HG02588 (cell line): ENCODE measurements around the gene ERMAP.
"Not testable (repeated sequence)": the region's sequence is repeated elsewhere in the genome, so short reads cannot be mapped to it uniquely, and the experiment has no call there.

ENCODE experiments used
- ATAC-seq: cut with Tn5 transposase; IDR thresholded peaks from one replicate; pipeline ENCODE4 v1.9.1; 2021; ENCODE audit warnings: mild to moderate bottlenecking, moderate library complexity; ENCODE audit not compliant: unreplicated experiment

Gene ERMAP

DNA sequence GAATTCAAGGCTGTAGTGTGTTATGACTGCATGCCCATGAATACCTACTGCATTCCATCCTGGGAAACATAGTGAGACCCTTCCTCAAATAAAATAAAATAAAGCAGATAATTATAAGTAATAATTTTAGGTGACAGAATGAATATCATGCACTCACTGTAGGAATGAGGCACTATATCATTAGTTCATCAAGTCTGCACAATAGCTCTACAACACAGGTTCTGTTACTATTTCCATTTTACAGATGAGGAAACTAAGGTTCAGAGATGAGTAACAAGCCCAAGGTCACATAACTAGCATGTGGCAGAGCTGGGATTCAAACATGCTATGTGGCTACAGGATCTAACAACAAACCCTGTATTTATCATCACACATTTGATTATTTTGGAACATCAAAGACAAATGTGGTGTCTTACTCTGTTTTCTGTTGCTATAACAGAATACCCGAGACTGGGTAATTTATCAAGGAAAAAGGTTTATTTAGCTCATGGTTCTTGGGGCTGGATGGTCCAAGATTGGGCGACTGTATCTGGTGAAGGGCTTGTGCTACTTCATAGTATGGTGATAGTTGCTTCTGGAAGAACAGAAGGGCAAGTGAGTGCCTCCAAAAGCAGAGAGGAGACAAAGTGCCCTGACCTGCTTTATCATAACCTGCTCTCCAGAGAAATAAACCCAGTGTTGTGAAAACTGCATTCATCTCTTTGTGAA is 24.7 kb downstream of the ERMAP start:
- ATAC-seq: no peak

DNA sequence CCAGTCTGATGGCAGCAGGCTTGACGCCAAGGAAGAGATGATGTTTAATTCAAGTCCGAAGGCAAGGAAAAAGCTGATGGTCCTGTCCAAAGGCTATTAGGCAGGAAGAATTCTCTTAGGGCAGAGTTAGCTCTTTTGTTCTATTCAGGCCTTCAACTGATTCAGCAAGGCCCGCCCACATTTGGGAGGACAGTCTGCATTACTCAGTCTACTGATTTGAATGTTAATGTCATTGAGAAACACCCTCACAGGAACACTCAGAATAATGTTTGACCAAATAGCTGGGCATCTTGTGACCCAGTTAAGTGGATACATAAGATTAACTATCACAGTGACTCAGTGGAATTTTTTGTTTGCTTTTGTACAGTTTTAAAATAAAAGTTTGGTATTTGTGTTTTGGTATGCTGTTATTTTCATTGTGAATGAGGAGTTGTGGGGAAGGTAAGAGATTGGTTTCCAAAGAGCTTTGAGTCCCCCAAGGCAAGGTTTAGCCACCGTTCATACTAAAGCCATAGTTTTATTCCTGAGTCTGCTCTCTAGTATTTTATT is 27.7 kb downstream of the ERMAP start:
- no peak for ATAC-seq

DNA sequence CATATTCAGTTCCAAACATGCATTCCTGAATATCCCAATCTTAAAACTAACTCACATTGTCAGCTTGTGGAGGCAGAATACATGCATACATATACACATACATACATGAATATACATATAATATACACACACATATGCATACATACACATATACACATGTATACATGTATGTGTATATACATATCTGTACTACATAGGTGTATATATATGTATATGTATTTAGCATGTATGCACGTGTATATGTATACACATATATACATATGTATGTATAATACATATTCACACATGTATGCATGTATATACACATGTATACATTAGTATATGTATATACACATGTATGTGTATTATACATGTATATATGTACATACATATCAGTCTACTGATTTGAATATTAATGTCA is 28.3 kb downstream of the ERMAP start:
- ATAC-seq: no peak

DNA sequence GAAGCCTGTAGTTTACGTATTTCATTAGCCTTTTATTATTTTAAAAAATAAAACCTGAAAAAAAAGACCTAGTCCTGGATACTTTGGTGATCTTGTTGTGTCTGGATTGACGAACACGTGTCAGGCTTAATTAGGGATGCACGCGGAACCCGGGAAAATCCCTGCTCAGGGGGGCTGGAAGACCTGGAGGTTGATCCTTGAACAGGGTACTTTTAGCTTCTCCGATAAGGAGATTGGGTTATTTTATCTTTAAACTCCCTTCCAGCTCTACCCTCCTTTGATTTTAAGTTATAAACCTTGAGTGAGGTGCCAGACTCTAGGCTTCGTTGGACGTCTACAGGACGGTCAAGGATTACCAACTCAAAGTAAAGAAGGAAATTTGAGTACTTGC is 28.9 kb downstream of the ERMAP start:
- ATAC-seq: peak; percentile 6

GRCh38 chr1:42846257-42847110 is 29.6 kb downstream of the ERMAP start, which contains the start of gene ZNF691:
Gene ZNF691 (plus strand): TSS chr1:42846613. CDS start chr1:42849659, 3,046 bp downstream.
- peak; percentile 89 for ATAC-seq

GRCh38 chr1:42847111-42847595 is 30.2 kb downstream of the ERMAP start:
- no peak for ATAC-seq

DNA sequence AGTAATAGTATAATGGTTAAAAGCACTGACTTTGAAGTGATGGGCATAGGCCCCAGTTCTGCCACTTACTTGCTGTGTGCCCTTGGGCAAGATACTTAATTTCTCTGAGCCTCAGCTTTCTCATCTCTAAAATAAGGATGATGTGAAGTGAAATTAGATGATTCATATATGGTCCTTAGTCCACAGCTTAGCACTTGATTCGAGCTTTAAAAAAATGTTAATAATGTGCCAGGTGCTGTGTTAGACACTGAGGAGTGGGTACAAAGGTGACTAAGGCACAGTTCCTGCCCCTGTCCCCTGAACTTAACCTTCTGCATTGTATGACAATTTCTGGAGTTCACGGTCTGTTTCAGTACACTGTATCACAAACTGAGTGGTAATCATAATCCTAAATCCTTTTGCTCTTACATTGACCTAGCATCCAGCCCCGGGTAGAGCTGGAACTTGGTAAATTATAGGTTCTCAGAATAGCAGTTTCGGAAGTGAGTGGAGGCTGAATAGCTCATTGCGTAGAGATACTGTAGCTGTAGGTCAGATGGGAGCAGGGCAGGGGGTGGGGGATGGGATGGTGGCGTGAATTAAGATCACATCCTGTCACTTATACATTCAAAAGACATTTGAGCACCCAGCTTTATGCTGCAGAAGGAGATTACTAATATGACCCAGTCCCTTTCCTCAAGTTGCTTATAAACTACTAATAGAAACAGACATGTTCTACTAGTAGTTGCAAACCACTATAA is 31.0 kb downstream of the ERMAP start:
- ATAC-seq: no peak

GRCh38 chr1:42848823-42849537 is 32.1 kb downstream of the ERMAP start:
- no peak for ATAC-seq

GRCh38 chr1:42849944-42850343 is 33.0 kb downstream of the ERMAP start:
- ATAC-seq: no peak

DNA sequence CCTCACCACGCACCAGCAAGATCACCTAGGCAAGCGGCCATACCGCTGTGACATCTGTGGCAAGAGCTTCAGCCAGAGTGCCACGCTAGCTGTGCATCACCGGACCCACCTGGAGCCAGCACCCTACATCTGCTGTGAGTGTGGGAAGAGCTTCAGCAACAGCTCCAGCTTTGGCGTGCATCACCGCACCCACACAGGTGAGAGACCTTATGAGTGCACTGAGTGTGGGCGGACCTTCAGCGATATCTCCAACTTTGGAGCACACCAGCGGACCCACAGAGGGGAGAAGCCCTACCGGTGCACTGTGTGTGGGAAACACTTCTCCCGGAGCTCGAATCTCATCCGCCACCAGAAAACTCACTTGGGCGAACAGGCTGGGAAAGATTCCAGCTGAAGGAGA is 34.5 kb downstream of the ERMAP start:
- ATAC-seq: no peak

DNA sequence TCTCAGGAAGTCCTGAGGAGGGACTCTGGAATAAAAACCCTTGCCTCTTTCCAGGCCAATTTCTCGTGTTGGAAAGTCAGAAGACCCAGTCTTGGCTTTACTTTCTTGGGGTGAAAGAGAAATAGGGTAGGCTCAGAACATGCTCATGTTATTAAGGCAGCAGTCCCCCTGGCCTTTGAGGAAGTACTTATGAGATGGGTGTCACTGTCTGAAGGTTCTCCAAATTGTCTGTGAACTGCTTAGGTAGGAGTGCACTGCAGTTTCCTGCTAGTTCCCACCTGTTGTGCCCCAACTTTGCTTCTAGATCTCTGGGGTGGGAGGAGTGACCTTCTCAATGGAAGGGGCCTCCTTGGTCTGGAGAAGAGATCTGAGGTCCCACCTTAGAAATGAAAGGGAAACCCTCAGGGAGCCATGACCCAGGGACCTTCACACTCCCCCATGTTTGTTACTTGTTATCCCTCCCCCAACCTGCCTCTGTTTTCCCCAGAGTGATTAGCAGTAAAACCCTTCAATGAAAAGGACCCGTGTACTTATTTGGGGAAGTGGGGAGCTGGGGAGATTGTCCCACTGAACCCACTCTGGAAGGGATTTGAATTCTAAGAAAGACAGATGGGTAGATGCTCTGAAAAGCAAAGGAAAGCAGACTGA is 35.2 kb downstream of the ERMAP start:
- no peak for ATAC-seq

- ATAC-seq: no peak
These were observed 35.7 kb downstream of the ERMAP start for GRCh38 chr1:42852608-42852980.

GRCh38 chr1:42853116-42853884 is 36.4 kb downstream of the ERMAP start:
- no peak for ATAC-seq

- ATAC-seq: not testable (repeated sequence)
These were observed 39.6 kb downstream of the ERMAP start for GRCh38 chr1:42856554-42856953.

DNA sequence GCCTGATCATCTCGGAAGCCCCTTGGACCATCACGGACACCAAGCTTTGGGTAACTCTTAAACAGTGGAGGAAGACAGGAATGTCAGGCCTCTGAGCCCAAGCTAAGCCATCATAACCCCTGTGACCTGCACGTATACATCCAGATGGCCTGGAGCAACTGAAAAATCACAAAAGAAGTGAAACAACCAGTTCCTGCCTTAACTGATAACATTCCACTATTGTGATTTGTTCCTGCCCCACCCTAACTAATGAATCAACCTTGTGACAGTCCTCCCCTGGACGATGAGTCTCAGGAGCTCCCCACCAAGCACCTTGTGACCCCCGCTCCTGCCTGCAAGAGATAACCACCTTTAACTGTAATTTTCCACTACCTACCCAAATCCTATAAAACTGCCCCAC is 42.4 kb downstream of the ERMAP start:
- not testable (repeated sequence) for ATAC-seq

DNA sequence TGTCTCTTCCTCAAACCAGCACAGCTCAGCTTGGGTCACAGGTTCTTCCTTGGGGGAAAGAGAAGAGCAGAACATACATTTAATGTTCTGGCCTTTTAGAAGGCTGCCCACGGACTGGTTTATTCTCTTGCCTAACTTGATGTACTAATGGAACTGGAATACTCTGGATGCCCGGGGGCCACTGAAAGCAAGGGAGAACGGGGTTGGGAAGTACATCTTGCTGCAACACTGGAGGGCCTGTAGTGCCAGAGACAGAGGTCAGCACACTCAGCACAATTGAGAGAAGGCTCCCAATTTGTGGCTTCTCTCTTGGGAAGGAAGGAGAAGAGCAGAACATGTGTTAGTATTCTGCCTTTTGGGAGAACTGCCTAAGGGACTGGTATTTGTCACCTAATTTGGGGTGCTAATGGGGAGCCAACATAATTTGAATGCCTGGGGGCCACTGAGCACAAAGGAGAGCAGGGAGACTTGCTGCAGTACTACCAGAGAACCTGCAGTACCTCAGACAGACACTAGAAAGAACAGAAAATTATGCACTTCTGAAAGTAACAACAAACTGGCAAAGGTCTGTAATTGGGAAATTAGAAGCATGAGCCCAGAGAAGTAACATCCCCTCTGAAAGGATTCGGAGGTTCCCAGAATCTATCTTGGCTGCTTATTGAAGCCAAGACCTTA is 43.6 kb downstream of the ERMAP start:
- no peak for ATAC-seq

DNA sequence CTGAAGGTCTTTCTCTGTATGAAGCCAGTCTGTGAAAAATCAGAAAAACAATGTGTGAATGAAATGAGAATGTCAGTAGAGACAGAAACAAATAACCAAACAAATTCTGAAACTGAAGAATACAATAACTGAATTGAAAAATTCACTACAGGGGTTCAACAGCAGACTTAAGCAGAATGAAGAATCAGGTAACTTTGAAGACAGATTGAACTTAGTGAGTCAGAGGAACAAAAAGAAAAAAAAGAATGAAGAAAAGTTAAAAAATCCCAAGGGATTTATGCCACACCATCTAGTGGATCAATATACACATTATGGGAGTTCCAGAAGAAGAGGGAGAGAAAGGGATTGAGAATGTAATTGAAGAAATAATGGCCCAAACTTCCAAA is 44.1 kb downstream of the ERMAP start:
- ATAC-seq: no peak

DNA sequence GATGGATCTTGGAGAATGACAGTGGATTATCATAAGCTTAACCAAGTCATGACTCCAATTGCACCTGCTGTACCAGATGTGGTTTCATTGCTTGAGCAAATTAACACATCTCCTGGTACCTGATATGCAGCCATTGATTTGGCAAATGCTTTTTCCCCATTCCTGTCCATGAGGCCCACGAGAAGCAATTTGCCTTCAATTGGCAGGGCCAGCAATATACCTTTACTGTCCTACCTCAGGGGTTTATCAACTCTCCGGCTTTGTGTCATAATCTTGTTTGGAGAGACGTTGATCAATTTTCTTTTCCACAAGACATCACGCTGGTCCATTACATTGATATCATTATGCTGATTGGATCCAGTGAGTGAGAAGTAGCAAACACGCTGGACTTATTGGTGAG is 49.6 kb downstream of the ERMAP start:
- no peak for ATAC-seq

DNA sequence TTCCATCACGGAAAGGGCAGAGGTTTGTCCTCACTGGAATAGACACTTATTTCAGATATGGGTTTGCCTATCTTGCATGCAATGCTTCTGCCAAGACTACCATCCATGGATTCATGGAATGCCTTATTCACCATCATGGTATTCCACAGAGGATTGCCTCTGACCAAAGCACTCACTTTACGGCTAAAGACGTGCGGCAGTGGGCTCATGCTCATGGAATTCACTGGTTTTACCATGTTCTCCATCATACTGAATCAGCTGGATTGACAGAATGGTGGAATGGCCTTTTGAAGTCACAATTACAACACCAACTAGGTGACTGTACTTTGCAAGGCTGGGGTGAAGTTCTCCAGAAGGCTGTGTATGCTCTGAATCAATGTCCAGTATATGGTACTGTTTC is 51.5 kb downstream of the ERMAP start:
- ATAC-seq: not testable (repeated sequence)
